MM.1S (cell line): Measurements from ENCODE around the gene PKD1L1.

Experiments used
- DNase-seq: peaks from one replicate; pipeline ENCODE4 v3.0.0-alpha.2; 2015
- H2AFZ ChIP-seq: fragments of 300-600 bp; sonication (generic); 2 replicates; pipeline ENCODE4 v1.6.0; 2016; ENCODE audit warnings: antibody characterized with exemption, low read length
- H3F3A ChIP-seq: fragments of 300-600 bp; sonication (generic); 2 replicates; pipeline ENCODE4 v1.6.1; 2016; ENCODE audit warnings: mild to moderate bottlenecking, antibody characterized with exemption, low read length, moderate library complexity, mixed read lengths; ENCODE audit not compliant: insufficient read depth
- H3K27ac ChIP-seq: fragments of 300-600 bp; sonication (generic); 2 replicates; pipeline ENCODE4 v1.5.1; 2016; ENCODE audit warnings: mild to moderate bottlenecking, low read length
- H3K27me3 ChIP-seq: fragments of 300-600 bp; sonication (generic); replicated peaks from 2 replicates; pipeline ENCODE4 v1.6.0; 2016; ENCODE audit warnings: low read length; ENCODE audit not compliant: insufficient read depth
- H3K36me3 ChIP-seq: fragments of 300-600 bp; sonication (generic); replicated peaks from 2 replicates; pipeline ENCODE4 v1.6.1; 2016; ENCODE audit warnings: mild to moderate bottlenecking, low read length, mixed read lengths; ENCODE audit not compliant: insufficient read depth
- H3K4me1 ChIP-seq: fragments of 300-600 bp; sonication (generic); 2 replicates; pipeline ENCODE4 v1.6.1; 2016; ENCODE audit warnings: low read length, mixed read lengths
- H3K4me2 ChIP-seq: fragments of 300-600 bp; sonication (generic); 2 replicates; pipeline ENCODE4 v1.6.0; 2016; ENCODE audit warnings: low read depth, low read length
- H3K4me3 ChIP-seq: fragments of 300-600 bp; sonication (generic); 2 replicates; pipeline ENCODE4 v1.5.1; 2016; ENCODE audit warnings: low read length, mixed read lengths
- H3K79me2 ChIP-seq: fragments of 300-600 bp; sonication (generic); 2 replicates; pipeline ENCODE4 v1.6.1; 2016; ENCODE audit warnings: mixed run types, low read length, mixed read lengths
- H3K9ac ChIP-seq: fragments of 300-600 bp; sonication (generic); 2 replicates; pipeline ENCODE4 v1.6.1; 2016; ENCODE audit warnings: low read length, mixed read lengths
- H3K9me2 ChIP-seq: fragments of 300-600 bp; sonication (generic); replicated peaks from 2 replicates; pipeline ENCODE4 v1.6.1; 2016; ENCODE audit warnings: mild to moderate bottlenecking, low read length, mixed read lengths; ENCODE audit not compliant: insufficient read depth
- H3K9me3 ChIP-seq: fragments of 300-600 bp; sonication (generic); replicated peaks from 2 replicates; pipeline ENCODE4 v1.6.1; 2016; ENCODE audit warnings: mild to moderate bottlenecking, low read length, mixed read lengths; ENCODE audit not compliant: insufficient read depth
- H4K20me1 ChIP-seq: fragments of 300-600 bp; sonication (generic); 2 replicates; pipeline ENCODE4 v1.6.1; 2016; ENCODE audit warnings: mild to moderate bottlenecking, low read length, moderate library complexity, mixed read lengths; ENCODE audit not compliant: insufficient read depth
- CTCF ChIP-seq: fragments of 300-600 bp; sonication (generic); IDR thresholded peaks from 2 replicates; pipeline ENCODE4 v1.5.1; 2016; ENCODE audit warnings: antibody characterized with exemption, low read length, mixed read lengths
- EZH2 ChIP-seq: fragments of 300-600 bp; sonication (generic); optimal IDR thresholded peaks from 2 replicates; pipeline ENCODE3; 2017; ENCODE audit warnings: low read depth, mild to moderate bottlenecking, antibody characterized with exemption, low read length, mixed read lengths
- EZH2phosphoT487 ChIP-seq: fragments of 300-600 bp; sonication (generic); IDR thresholded peaks from 2 replicates; pipeline ENCODE4 v1.6.1; 2018; ENCODE audit warnings: antibody characterized with exemption, low read length

Gene PKD1L1

GRCh38 chr7:47780555-47780954 lies 167.7 kb downstream of the PKD1L1 start:
- DNase-seq = no peak
- TF ChIP-seq CTCF (no peak), EZH2phosphoT487 (no peak)
- H3K9me2 ChIP-seq = no peaks in the 10 kb centered on the region
- H3K27ac ChIP-seq = no peak overlapping the region
- H3K4me1 ChIP-seq = no peaks in the 10 kb centered on the region
- H3K36me3 ChIP-seq = no peaks in the 10 kb centered on the region
- no peak overlapping the region for H2AFZ ChIP-seq
- no peaks in the 10 kb centered on the region for H3F3A ChIP-seq
- H3K4me3 ChIP-seq = no peak overlapping the region
- H3K4me2 ChIP-seq = no peak overlapping the region
- no peak overlapping the region for H3K9ac ChIP-seq
- H3K27me3 ChIP-seq = no peaks in the 10 kb centered on the region
- H4K20me1 ChIP-seq = no peaks in the 10 kb centered on the region
- H3K79me2 ChIP-seq = no peaks in the 10 kb centered on the region
- no peaks in the 10 kb centered on the region for H3K9me3 ChIP-seq

GRCh38 chr7:47779341-47779771 lies 168.9 kb downstream of the PKD1L1 start:
- H3K4me2 ChIP-seq = no peak overlapping the region
- H3K9me2 ChIP-seq = no peaks in the 10 kb centered on the region
- no peak for DNase-seq
- no peaks in the 10 kb centered on the region for H3K4me1 ChIP-seq
- no peak for TF ChIP-seq EZH2
- no peak for TF ChIP-seq CTCF
- TF ChIP-seq EZH2phosphoT487 = no peak
- H3F3A ChIP-seq = no peaks in the 10 kb centered on the region
- no peaks in the 10 kb centered on the region for H3K9me3 ChIP-seq
- H2AFZ ChIP-seq = no peak overlapping the region
- no peaks in the 10 kb centered on the region for H4K20me1 ChIP-seq
- no peak overlapping the region for H3K4me3 ChIP-seq
- no peaks in the 10 kb centered on the region for H3K27me3 ChIP-seq
- H3K9ac ChIP-seq = no peak overlapping the region
- H3K27ac ChIP-seq = no peak overlapping the region
- H3K79me2 ChIP-seq = no peaks in the 10 kb centered on the region
- H3K36me3 ChIP-seq = no peaks in the 10 kb centered on the region

DNA sequence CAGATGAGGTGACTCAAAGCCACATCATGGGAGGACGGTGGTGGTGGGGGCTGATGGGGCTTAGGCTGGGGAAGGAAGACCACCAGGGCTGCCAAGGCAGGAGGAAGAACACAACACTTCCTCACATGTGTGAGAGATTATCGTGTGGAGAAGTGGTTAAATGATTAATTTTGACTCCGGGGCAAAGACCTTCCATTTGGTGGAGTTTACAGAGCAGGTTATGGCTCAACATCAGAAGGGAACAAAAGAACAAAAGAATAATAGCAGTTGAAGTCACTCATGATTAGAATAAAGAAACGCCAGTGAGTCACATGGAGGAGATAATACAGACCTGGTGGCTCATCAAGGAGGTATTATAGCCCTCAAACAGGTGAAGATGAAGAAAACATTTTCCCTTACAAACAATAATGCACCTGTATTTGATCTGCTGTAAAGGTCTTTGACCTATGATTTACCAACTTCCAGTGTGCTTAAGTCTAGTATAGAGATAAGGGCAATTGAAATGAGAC lies 170.1 kb downstream of the PKD1L1 start:
- no peaks in the 10 kb centered on the region for H3K9me3 ChIP-seq
- H3K9ac ChIP-seq = no peak overlapping the region
- no peaks in the 10 kb centered on the region for H3K79me2 ChIP-seq
- no peaks in the 10 kb centered on the region for H3K4me1 ChIP-seq
- H2AFZ ChIP-seq = no peak overlapping the region
- H3K9me2 ChIP-seq = no peaks in the 10 kb centered on the region
- no peaks in the 10 kb centered on the region for H3K27me3 ChIP-seq
- H3K36me3 ChIP-seq = no peaks in the 10 kb centered on the region
- no peak for DNase-seq
- no peak for TF ChIP-seq EZH2phosphoT487
- TF ChIP-seq CTCF = no peak
- no peak for TF ChIP-seq EZH2
- H3K4me2 ChIP-seq = no peak overlapping the region
- no peak overlapping the region for H3K27ac ChIP-seq
- H4K20me1 ChIP-seq = no peaks in the 10 kb centered on the region
- no peak overlapping the region for H3K4me3 ChIP-seq
- H3F3A ChIP-seq = no peaks in the 10 kb centered on the region
